Retinal pigment epithelial cell (primary cell): ENCODE data around the gene GABRG3.

Source experiments
- DNase-seq: peaks from one replicate; pipeline ENCODE4 v3.0.0-alpha.2; 2010; ENCODE audit warnings: low read depth
- H3K4me3 ChIP-seq: 2 replicates; pipeline ENCODE4 v1.5.1; 2011; ENCODE audit warnings: mild to moderate bottlenecking, low read length, control low read depth, moderate library complexity
- CTCF ChIP-seq: conservative IDR thresholded peaks from 2 replicates; pipeline ENCODE4 v1.5.1; 2011; ENCODE audit warnings: low read depth, low read length, control low read depth, inconsistent platforms

The GABRG3 gene

GRCh38 chr15:27084844-27085243 is 113.9 kb downstream of the GABRG3 start:
- TF ChIP-seq CTCF = no peak
- H3K4me3 ChIP-seq = no peak overlapping the region
- no peak for DNase-seq

GRCh38 chr15:27086149-27086548 is 115.2 kb downstream of the GABRG3 start:
- no peak overlapping the region for H3K4me3 ChIP-seq
- peak; percentile 8 for DNase-seq

GRCh38 chr15:27086805-27087204 is 115.8 kb downstream of the GABRG3 start:
- no peak overlapping the region for H3K4me3 ChIP-seq
- DNase-seq = no peak
- TF ChIP-seq CTCF = no peak

More at GRCh38 chr15:27086149-27086548, 115.2 kb downstream of the GABRG3 start:
- no peak for TF ChIP-seq CTCF

- no peak for TF ChIP-seq CTCF
- DNase-seq = no peak
- H3K4me3 ChIP-seq = no peak overlapping the region
These were observed 116.9 kb downstream of the GABRG3 start for GRCh38 chr15:27087651-27088583.

GRCh38 chr15:27088584-27089232 is 117.7 kb downstream of the GABRG3 start:
- TF ChIP-seq CTCF = no peak

GRCh38 chr15:27089233-27089586 is 118.2 kb downstream of the GABRG3 start:
- no peak for DNase-seq
- no peak for TF ChIP-seq CTCF
- no peak overlapping the region for H3K4me3 ChIP-seq

More at GRCh38 chr15:27088584-27089232, 117.7 kb downstream of the GABRG3 start:
- H3K4me3 ChIP-seq = no peak overlapping the region
- no peak for DNase-seq
